ENCODE measurements around the gene U2SURP.

U2SURP gene

GRCh38 chr3:143101792-143102381 is 100.5 kb downstream of the U2SURP start:
- DNase-seq (ENCODE audit: low spot score), result no peak

GRCh38 chr3:143103652-143104051 is 102.3 kb downstream of the U2SURP start:
- no peak for DNase-seq (ENCODE audit: low spot score)

GRCh38 chr3:143105170-143105569 is 103.8 kb downstream of the U2SURP start:
- no peak for DNase-seq (ENCODE audit: low spot score)

GRCh38 chr3:143109861-143110260 is 108.5 kb downstream of the U2SURP start:
- no peak for DNase-seq (ENCODE audit: low spot score)

Data from hematopoietic multipotent progenitor cell treated with erythropoietin and hydrocortisone succinate and interleukin-3 and kit ligand, for 17 days (in vitro differentiated cells).